C1 segment of cervical spinal cord (tissue), 14 donors: ENCODE data around the gene CLCNKB.

Experiments
- DNase-seq, 14 donors: peaks; one replicate each; lab custom pipeline; 2025; lab: John Stamatoyannopoulos, UW

Gene CLCNKB

DNA sequence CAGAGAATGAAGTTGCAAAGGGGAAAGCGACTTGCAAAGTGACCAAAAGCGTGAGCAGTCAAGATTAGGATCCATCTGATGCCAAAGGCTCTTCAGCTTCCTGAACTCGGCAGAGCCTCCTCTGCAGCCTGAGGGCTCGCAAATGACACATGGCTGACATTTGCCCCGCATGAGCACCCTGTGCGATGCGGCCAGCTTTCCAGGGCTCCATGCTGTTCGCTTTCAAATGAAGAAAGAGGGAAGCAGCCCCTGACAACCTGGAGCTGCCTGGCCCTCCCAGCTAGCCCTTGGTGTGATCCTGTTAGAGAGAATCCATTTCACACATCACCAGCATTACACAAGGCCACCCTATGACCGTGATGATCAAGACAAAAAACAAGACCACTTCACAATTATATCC, 50.0 kb downstream of the CLCNKB start:
- DNase-seq = no peak

DNA sequence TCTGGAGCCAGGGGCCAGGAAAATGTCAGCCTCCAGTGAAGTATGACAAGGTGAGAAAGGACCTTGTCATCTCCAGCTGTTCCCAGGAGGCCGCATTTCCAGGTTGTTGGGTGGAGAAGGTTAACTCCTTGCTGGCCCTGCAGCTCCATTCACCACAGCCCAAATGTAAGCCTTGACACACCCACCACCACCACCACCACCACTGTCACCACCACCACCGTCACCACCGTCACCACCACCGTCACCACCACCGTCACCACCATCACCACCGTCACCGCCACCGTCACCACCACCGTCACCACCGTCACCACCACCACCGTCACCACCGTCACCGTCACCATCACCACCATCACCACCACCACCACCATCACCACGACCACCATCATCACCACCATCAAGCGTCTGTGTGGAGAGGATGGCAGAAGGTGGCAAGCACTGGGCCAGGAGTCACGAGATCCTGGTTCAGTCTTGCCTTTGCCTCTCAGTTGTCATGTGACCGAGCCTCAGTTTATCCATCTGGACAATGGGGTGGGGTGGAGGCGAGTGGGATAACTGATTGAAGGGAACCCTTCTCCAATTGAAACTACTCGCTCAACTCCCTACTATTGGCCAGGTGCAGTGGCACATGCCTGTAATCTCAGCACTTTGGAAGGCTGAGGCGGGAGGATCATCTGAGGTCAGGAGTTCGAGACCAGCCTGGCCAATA, 51.0 kb downstream of the CLCNKB start:
- no peak for DNase-seq

DNA sequence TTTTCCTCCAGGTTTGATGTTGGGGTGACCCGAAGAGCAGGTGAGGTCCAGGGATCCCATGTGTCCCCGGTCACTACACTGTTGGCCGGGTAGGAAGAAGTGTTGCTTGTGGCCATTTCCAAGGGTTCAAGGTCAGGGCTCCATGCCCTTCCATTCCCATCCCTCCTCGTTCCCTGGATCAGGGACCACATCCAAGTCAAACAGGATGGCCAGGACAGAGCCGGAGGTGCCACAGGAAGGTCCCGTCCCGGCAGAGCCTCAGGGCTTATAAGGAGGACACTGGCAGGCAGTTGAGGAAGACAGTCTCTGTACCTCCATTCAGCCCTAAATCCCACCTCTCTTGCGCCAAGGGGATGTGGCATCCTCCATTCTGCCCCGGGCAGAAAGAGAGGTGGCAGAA, 51.9 kb downstream of the CLCNKB start:
- no peak for DNase-seq

DNA sequence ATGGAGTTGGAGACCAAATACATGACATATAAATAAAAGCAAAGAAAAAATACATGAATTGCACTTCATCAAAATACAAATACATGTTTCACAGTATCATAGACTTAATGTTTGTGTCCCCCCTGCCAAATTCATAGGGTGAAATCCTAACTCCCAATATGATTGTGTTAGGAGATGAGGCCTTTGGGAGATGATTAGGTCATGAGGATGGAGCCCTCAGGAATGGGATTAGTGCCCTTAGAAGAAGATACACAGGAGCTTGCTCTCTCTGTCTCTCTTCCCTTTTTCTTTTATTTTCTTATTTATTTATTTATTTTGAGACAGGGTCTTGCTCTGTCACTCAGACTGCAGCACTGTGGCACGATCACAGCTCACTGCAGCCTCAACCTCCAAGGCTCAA, 55.8 kb downstream of the CLCNKB start:
- DNase-seq = no peak

DNA sequence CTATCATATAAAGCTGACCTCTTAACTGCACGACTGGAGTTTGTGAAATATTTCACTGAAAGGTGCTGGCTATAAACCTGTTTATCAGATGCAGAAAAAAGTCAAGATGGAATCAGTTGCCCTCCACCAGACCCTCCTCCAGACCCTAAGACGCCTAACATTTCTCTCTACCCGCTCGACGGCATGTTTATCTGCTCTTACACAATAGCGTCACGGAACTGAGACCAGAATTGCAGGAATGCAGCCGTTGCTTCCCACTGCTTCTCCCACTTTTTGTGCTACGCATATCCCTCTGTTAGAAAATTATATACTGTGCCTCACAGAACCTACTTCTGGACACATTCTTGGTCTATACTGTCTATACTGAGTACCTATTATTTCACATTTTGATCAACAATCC, 58.0 kb downstream of the CLCNKB start:
- no peak for DNase-seq
